Heart right ventricle (tissue), 16 donors: Measurements from ENCODE around the gene MTIF2. TPM values are rescaled to one million over a fixed set of nuclear protein-coding genes. Genes with fewer than 3 reads are reported as not detected.
"Not testable (repeated sequence)": the region's sequence is repeated elsewhere in the genome, so short reads cannot be mapped to it uniquely, and the experiment has no call there.

Experiments used
- ATAC-seq, 8 donors: fragments of 200-7000 bp; cut with Tn5 transposase; one replicate each; pipeline ENCODE4 v1.9.1; 2020; ENCODE audit warnings: mild to moderate bottlenecking in 8 of 8, moderate library complexity in 8 of 8, moderate number of reproducible peaks in 1 of 8
- DNase-seq, 2 donors: peaks; one replicate each; pipeline ENCODE4 v3.0.0-alpha.2; 2020
- H3K27ac ChIP-seq, 10 donors: fragments of 200-600 bp; sonication (generic) in 2 of 10; one replicate each; pipeline versions ENCODE4 v1.5.0 to v1.8.0; 2020 to 2022; ENCODE audit warnings: mild to moderate bottlenecking in 3 of 10
- H3K27me3 ChIP-seq, 7 donors: fragments of 200-600 bp; one replicate each; pipeline ENCODE4 v1.8.0; 2021 to 2022; ENCODE audit warnings: mild to moderate bottlenecking in 2 of 7
- H3K36me3 ChIP-seq, 9 donors: fragments of 200-600 bp; sonication (generic) in 1 of 9; one replicate each; pipeline versions ENCODE4 v1.5.0 to v1.8.0; 2020 to 2022; ENCODE audit warnings: mild to moderate bottlenecking in 2 of 9
- H3K4me1 ChIP-seq, 9 donors: fragments of 200-600 bp; sonication (generic) in 1 of 9; one replicate each; pipeline versions ENCODE4 v1.5.0 to v1.8.0; 2020 to 2022; ENCODE audit warnings: mild to moderate bottlenecking in 4 of 9
- H3K4me3 ChIP-seq, 10 donors: fragments of 200-600 bp; sonication (generic) in 2 of 10; one replicate each; pipeline versions ENCODE4 v1.5.0 to v1.8.0; 2020 to 2022; ENCODE audit warnings: mild to moderate bottlenecking in 7 of 10, moderate library complexity in 2 of 10
- H3K9me3 ChIP-seq, 11 donors: fragments of 200-600 bp in 10 of 11; sonication (generic) in 2 of 11; one replicate each; pipeline versions ENCODE4 v1.5.0 to v1.8.0; 2013 to 2022; ENCODE audit warnings: mild to moderate bottlenecking in 2 of 11, control low read depth in 1 of 11, moderate library complexity in 1 of 11
- CTCF ChIP-seq, 9 donors: fragments of 200-600 bp; sonication (generic) in 2 of 9; IDR thresholded peaks; one replicate each; pipeline versions ENCODE4 v1.5.0 to v1.8.0; 2021 to 2022; ENCODE audit warnings: antibody characterized with exemption in 9 of 9, mild to moderate bottlenecking in 5 of 9, moderate library complexity in 1 of 9
- WGBS, 2 donors: extraction: QIAGEN DNeasy Blood & Tissue Kit; methylation state at CpG; one replicate each; pipeline ENCODE4 v1.1.7; 2013; ENCODE audit warnings: inconsistent platforms in 1 of 2; 5-methylcytosine and 5-hydroxymethylcytosine counted together
- intact Hi-C, 10 donors: fragments of 100-400 bp; cut with DNase I; formaldehyde crosslinking; loops; one replicate each; pipeline versions ENCODE4 v1.11.1 to v1.14.2; 2022
- polyA plus RNA-seq, 2 donors: library from polyadenylated mRNA; stranded (reverse); fragments of 200-250 nt; gene quantifications; one replicate each; pipeline ENCODE4 v1.2.3, GENCODE V29; 2013
- total RNA-seq, 10 donors: library from RNA; stranded (reverse); fragmentation: NEBNext Ultra II Directional in 3 of 10; extraction: Animal tissue kit (Norgen Biotek cat#: 25700) in 3 of 10; gene quantifications; one replicate each; pipeline versions ENCODE4 v1.2.1 to v1.2.4, GENCODE V29; 2021 to 2023
- donor health status: Arrhythmogenic right ventricular cardiomyopathy.
- donor health status: ischemic (EF 13 %, LVEDD 7.1; RV severe dilation, severe dysfunction).
- donor health status: healthy with polysubstance abuse.
- donor health status: DM: no; HTN: yes; CAD: no.
- donor health status: DM: no; HTN: no; CAD: no.
- donor health status: ischemic (EF 25% LVEDD 6.9; RV normal size, moderate dysfunction).
- donor health status: ischemic (EF 25% LVEDD 5.7; RV mildly dilated, moderate dysfunction).
- donor health status: healthy.
- donor health status: DM: yes; HTN: yes; CAD: no.
- donor health status: Ischemic cardiomyopathy.
- donor health status: ischemic (EF 35%, LVEDD 5.7; RV mildly dilated, moderate dysfunction).
- donor health status: nonischemic (EF 11% LVEDD 7.7; RV severe dilation, severe dysfunction).
- donor health status: DM: yes; HTN: yes; CAD: no.
- donor health status: PGD.
- donor health status: ischemic (EF 29% LVEDD 5.4; RV normal size, mild dysfunction).
- donor health status: nonischemic (EF 23%, LVEDD 6.1; RV moderate dilation, normal function).

Gene MTIF2
- total and polyA plus RNA-seq, 12 donors: 26.2 to 59.3 (median 49.2) TPM

DNA sequence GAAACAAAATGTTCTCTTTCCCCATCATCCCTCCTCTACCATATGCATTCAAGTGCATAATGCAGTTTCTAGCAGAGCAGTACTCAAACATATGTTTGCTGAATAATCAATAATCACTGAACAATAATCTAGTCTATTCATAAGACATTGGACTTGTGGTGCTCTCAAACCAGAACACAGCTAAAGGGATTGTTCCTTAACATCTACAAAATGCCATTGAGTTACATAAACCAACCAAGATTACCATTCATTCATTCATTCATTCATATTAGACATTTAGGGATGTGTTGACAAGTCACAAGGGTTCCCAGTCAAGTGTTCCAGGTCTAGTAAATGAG, 40.8 kb downstream of the MTIF2 start:
- Histone ChIP-seq H3K36me3 (no peaks in the 10 kb centered on the region), H3K4me1 (peaks cover 0 to 44% (median 32%) of the 10 kb centered on the region in 9 donors), H3K9me3 (no peaks in the 10 kb centered on the region), H3K4me3 (no peak overlapping the region), H3K27me3 (no peaks in the 10 kb centered on the region), H3K27ac (peak overlapping the region in 2 of 10 donors; percentile 43 to 73)
- DNase-seq (no peak), ATAC-seq (no peak)
- TF ChIP-seq CTCF (IDR thresholded peaks at IDR 0.05): no peak
- intact Hi-C loops: no loop called here

- ATAC-seq, H3K27me3 ChIP-seq, intact Hi-C loops, H3K9me3 ChIP-seq, H3K4me3 ChIP-seq, DNase-seq, H3K36me3 ChIP-seq: not testable (repeated sequence)
- Histone ChIP-seq H3K27ac (peak overlapping the region in 2 of 10 donors; percentile 43 to 73), H3K4me1 (peaks cover 0 to 47% (median 37%) of the 10 kb centered on the region in 9 donors)
- 77 to 80% methylated on average over 7 of the region's 7 CpGs for WGBS, 2 donors
Observed at GRCh38 chr2:55227437-55228225, 41.4 kb downstream of the MTIF2 start.

DNA sequence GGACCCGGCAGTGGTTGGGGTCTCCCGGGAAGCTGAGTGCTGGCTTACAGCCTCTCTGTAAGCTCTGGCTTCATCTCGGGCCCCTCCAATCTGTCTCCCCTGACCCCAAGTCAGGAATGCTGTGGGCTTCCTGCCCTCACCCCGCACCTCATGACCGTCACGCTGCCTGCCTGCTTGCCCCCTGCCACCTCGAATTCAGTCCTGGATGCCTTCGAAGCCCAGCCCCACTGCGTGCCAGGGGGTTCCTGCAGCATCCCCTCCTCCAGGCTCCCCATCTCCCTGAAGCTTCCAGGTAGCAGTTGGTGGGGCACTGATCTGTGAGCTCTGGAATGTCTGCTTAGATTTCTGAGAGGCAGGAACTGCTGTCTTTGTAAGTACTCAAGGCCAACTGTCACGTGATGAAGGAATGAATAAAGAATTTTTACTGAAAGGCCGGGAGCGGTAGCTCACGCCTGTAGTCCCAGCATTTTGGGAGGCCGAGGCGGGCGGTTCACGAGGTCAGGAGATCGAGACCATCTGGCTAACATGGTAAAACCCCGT, 43.5 kb downstream of the MTIF2 start:
- no peak for DNase-seq
- TF ChIP-seq CTCF (IDR thresholded peaks at IDR 0.05): no peak
- H3K4me1 ChIP-seq: peaks cover 0 to 41% (median 31%) of the 10 kb centered on the region in 9 donors
- no peak for ATAC-seq
- WGBS, 2 donors: 83 to 85% methylated on average over 19 of the region's 19 CpGs
- no peaks in the 10 kb centered on the region for H3K36me3 ChIP-seq
- no peak overlapping the region for H3K27ac ChIP-seq
- no peak overlapping the region for H3K4me3 ChIP-seq
- no peaks in the 10 kb centered on the region for H3K27me3 ChIP-seq
- no peaks in the 10 kb centered on the region for H3K9me3 ChIP-seq
- intact Hi-C loops: no loop called here

DNA sequence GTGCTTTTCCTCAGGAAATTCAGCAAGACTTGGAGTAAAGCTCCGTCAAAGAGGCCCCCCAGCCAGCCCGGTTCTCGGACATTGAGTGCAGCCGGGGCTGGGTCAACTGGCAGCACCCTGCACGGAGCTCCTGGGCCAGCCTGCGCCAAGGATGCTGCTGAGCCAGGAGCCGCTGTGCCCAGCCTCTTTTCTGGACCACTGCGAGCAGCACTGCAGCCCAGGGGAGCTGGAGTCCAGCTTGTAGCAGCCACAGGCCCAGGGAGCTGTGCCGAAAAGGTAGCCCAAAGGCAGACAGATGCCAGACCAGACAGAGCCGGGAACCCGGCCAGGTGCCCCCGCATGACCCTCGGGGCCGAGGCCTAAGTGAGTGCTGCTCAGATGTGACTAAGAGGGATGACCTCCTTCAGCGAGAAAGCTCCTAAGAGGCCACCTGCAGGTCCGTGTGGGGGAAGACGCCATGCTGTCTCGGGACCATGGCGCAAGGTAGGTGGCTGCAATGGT, 44.2 kb downstream of the MTIF2 start:
- Histone ChIP-seq H3K9me3 (no peaks in the 10 kb centered on the region), H3K36me3 (no peaks in the 10 kb centered on the region), H3K4me1 (peaks cover 0 to 41% (median 31%) of the 10 kb centered on the region in 9 donors), H3K27me3 (no peaks in the 10 kb centered on the region), H3K4me3 (no peak overlapping the region), H3K27ac (peak overlapping the region in 2 of 10 donors; percentile 78 to 98)
- DNase-seq (peak in 1 of 2 donors; percentile 39), ATAC-seq (peak in 6 of 8 donors; percentile 18 to 57 (median 28))
- no peak for TF ChIP-seq CTCF (IDR thresholded peaks at IDR 0.05)
- 65 to 69% methylated on average over 19 of the region's 19 CpGs for WGBS, 2 donors
- intact Hi-C loops: loop anchor here in 1 of 10 donors (5.0 kb wide), 1 partner anchor 213 kb away; no protein-coding TSS in a partner anchor
